GM21737 (cell line): ENCODE measurements around the gene VTI1A.

ENCODE experiments used
- ATAC-seq: cut with Tn5 transposase; IDR thresholded peaks from one replicate; pipeline ENCODE4 v1.9.1; 2021; ENCODE audit warnings: mild to moderate bottlenecking, moderate library complexity; ENCODE audit not compliant: unreplicated experiment

VTI1A gene

DNA sequence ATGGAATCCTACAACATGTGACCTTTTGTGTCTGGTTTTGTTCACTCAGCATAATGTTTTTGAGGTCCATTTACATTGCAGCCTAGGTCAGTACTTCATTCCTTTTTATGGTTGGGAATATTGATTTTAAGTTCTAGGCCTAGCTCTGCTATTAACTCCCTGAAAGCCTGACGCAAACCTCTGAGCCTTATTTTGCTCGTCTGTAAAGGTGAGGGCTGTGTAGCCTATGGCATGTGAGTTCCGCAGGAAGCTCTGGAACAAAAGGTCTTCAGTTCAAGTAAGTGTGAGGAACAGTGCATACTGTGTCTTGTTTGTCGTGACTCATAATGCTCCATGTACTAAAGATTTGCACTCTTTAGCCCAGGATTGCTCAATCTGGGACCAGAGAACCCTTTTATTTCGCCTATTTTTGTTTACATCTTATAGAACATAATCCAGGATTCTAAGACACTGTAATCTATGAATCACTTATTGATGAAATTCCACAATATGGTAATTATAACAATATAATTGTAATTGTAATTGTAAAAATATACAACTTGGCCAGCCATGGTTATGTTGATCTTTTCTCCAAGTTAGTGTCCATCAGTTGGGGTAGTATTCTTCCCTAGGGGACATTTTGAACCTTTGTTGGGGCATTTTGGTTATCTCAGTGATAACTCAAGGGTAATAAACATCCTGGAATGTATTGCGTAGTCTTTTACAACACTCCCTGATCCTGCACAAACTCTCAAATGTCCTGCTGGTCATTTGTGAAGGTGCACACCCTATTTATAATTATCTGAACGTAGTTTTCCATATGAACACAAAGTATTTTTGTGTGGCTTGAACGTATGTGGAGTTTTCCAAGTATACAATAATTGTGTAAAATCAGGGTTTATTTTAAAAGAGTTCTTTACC lies 184.7 kb downstream of the VTI1A start:
- no peak for ATAC-seq

DNA sequence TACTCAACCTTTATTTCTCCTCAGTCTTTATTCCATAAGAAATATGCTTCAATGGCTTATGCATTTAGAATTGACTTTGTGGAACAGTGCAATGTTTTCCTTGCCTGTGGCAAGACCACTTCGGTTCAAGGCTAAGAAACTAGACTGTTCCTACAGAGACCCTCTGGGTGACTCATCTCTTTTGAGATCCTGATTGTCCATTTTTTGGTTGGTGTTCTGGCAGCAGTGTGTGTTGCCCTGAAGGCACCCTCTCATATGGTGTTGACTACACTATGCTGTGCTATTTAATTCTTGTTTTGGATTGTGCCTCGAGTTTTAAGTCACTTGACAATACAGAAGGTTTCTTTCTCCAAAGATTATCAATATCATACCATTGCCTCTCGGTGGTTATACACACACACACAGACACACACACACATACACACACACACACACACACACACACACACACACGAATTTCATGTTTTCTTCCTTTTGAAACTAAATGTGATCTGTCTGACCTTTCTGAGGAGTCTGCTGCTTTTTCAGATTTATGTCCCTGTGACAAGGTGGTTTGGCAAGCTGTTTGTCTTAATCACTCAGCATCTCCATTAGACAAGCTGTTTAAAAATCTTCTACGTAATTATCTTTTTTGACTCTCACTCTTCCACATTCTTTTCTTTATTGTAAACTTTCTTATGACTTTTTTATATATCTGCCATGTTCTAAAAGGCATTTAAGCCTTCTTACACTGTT lies 187.2 kb downstream of the VTI1A start:
- ATAC-seq = no peak

GRCh38 chr10:112637901-112638300 lies 190.9 kb downstream of the VTI1A start:
- ATAC-seq = no peak

DNA sequence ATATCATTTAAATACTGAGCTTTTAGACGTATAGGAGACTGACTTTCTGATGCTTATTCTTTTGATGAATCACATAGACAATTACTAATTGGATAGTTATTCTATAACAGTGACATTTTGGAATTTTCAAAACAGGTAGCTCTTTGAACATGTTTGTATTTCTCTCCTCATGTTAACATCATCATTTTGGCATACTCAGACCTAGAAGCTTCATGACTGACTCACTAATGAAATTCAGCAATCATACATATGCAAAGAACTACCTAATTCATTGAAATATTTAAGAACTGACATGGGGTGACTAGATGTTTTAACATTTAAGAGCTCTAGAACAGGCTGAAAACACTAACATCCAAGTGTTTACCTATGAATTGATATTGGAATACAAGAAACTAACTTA lies 192.3 kb downstream of the VTI1A start:
- no peak for ATAC-seq

DNA sequence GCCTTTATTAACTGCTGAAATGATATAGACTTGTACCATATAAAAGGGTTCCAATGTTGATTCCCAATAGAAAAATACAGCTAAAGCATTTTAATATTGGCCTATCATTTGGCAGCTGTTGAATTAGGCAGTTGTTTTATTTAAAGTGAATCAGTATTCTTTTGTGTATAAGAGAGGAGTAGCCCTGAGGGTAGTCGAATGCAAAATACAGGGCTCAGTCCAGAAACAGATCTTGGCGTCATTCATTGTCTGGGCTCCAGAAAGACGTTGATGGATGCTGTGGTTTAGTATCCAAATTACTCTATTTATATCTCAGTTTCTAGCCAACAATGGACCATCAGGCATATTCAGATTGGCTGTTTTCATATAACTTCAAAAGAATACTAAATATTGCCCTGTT lies 193.6 kb downstream of the VTI1A start:
- no peak for ATAC-seq

DNA sequence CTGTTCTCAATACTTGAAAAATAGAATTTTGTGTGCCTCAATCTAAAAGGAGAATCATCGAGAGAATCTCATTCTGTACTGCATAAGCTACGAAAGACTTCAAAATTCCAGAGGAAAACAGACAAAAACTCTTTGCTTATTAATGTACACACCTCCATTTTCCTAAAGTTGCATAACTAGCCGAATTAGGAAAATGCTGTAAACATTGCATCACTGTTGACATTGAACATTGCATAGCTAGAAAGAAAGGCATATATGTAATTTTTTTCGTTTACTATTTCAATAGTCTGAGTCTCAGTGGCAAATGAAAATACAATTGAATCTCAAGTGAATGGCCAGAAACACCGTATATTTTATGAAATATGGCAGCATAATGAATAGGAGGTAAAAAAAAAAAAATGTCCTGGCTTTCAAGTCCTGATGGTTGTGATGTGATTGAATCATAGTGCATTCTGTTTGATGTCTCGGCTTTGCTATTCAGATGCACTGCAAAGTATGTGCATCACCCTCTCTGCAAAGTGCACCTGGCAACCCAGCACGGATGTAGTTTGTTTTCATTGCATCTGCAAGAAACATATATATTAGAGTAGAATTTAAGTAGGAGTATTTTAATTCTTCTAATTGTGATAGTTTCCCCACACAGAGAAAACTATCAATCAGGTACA lies 196.7 kb downstream of the VTI1A start:
- ATAC-seq = no peak

GRCh38 chr10:112644265-112644645 lies 197.2 kb downstream of the VTI1A start:
- ATAC-seq = no peak

GRCh38 chr10:112649006-112649821 lies 202.2 kb downstream of the VTI1A start:
- ATAC-seq = no peak

DNA sequence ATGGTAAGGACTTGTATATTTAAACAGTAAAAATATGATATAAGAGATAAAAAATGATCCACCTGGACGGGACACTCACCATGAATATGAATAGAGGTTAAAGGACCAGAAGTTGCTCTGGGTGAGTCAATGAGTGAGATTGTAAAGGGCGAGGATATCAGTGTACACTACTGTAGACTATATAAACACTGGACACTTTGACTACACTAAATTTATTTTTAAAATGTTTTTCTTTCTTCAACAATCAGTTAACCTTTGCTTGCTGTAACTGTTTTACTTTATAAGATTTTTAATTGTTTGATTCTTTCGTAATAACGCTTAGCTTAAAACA lies 202.8 kb downstream of the VTI1A start:
- no peak for ATAC-seq

- no peak for ATAC-seq
Observed at GRCh38 chr10:112650588-112651030, 203.6 kb downstream of the VTI1A start.

GRCh38 chr10:112653215-112653614 lies 206.2 kb downstream of the VTI1A start:
- ATAC-seq = no peak

GRCh38 chr10:112653851-112654250 lies 206.8 kb downstream of the VTI1A start:
- no peak for ATAC-seq

- ATAC-seq = no peak
Observed at GRCh38 chr10:112654794-112655193, 207.8 kb downstream of the VTI1A start.

- no peak for ATAC-seq
Observed at GRCh38 chr10:112655722-112656121, 208.7 kb downstream of the VTI1A start.

GRCh38 chr10:112658465-112658864 lies 211.4 kb downstream of the VTI1A start:
- no peak for ATAC-seq

GRCh38 chr10:112658900-112659638 lies 212.1 kb downstream of the VTI1A start:
- no peak for ATAC-seq

DNA sequence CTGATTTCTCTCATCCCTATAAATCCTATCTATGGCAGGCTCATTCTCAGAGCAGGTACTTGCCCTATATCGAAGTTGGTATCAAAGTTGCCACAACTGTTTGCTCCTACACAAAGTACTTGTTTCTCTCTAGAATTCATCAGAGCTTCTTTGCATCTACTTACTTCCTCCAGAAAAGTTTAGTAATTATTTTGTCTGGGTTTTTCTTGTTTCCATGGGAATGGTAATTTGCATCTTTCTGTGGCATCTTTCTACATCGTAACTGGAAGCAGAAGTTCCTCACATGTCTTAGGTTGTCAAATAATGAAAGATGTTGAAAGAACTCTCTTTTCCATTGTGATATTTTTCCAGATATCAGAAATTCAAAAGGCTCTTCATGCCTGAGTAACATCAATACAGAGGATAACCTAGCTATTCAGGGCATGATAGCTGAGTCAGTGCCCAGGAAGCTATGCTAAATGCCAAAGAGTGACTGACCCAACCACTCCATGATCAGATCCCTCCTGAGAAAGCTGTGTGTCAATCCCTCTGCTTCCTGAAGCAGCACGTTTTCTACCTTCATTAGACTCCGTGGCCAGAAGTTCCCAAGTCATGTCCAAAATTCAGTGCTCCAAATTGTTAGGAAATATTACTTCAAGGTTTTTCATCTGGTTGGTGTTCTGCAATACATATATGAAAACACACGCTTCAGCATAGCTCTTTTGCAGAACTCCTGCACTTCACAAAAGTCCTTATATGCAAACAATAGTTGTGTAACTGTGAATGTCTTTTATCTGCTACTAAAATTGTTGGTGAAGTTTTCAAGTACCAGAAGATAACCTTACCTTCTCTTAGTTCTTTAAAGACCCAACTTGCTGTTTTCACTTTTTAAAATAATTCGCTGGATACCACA lies 216.5 kb downstream of the VTI1A start:
- no peak for ATAC-seq

DNA sequence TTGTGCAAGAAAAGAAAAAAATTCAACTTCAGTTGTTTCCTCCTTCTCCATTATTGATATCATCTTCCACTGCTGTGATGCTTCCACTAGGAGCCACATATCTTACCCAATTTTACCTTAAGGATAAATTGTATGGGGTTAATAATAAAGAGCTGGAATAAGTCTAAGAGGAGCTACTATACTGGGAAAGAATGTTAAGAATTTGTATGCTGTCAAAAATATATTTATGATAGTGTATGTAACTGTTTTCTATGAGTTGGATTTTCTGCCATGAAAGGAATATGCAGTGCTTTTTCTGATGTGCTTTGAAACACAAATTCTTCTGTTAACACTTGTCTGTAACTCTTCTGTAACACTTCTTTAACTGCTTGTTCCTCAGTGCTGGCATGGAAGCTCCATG lies 219.1 kb downstream of the VTI1A start:
- no peak for ATAC-seq

GRCh38 chr10:112669989-112670388 lies 223.0 kb downstream of the VTI1A start:
- no peak for ATAC-seq
